Parathyroid adenoma (tissue), 2 donors: ENCODE data around the gene BIK.

ENCODE experiments used
- H2AFZ ChIP-seq: fragments of 300-600 bp; sonication (generic); one replicate; pipeline ENCODE4 v1.7.0; 2017; ENCODE audit warnings: antibody characterized with exemption, mild to moderate bottlenecking
- H3K27ac ChIP-seq: fragments of 300-600 bp; sonication (generic); one replicate; pipeline ENCODE4 v1.7.0; 2017
- H3K27me3 ChIP-seq: fragments of 300-600 bp; sonication (generic); one replicate; pipeline ENCODE4 v1.7.0; 2017; ENCODE audit warnings: low read length; ENCODE audit not compliant: control insufficient read depth, insufficient read depth
- H3K36me3 ChIP-seq: fragments of 300-600 bp; sonication (generic); one replicate; pipeline ENCODE4 v1.7.0; 2017; ENCODE audit warnings: low read length; ENCODE audit not compliant: control insufficient read depth, insufficient read depth
- H3K4me1 ChIP-seq: fragments of 300-600 bp; sonication (generic); one replicate; pipeline ENCODE4 v1.7.0; 2017; ENCODE audit warnings: control low read depth
- H3K4me2 ChIP-seq: fragments of 300-600 bp; sonication (generic); one replicate; pipeline ENCODE4 v1.7.0; 2017; ENCODE audit warnings: low read length
- H3K4me3 ChIP-seq: fragments of 300-600 bp; sonication (generic); one replicate; pipeline ENCODE4 v1.7.0; 2017; ENCODE audit warnings: low read depth, low read length
- H3K79me2 ChIP-seq: fragments of 300-600 bp; sonication (generic); one replicate; pipeline ENCODE4 v1.7.0; 2017; ENCODE audit warnings: control low read depth
- H3K9ac ChIP-seq: fragments of 300-600 bp; sonication (generic); one replicate; pipeline ENCODE4 v1.7.0; 2017; ENCODE audit warnings: mild to moderate bottlenecking
- H3K9me3 ChIP-seq: fragments of 300-600 bp; sonication (generic); one replicate; pipeline ENCODE4 v1.7.0; 2017; ENCODE audit warnings: low read length; ENCODE audit not compliant: control insufficient read depth
- CTCF ChIP-seq: fragments of 300-600 bp; sonication (generic); IDR thresholded peaks from one replicate; pipeline ENCODE4 v1.7.0; 2017; ENCODE audit warnings: antibody characterized with exemption, mild to moderate bottlenecking
- donor health status: primary hyperparathyroidism.

BIK gene

GRCh38 chr22:43167001-43167589 lies 56.5 kb downstream of the BIK start:
- H2AFZ ChIP-seq: no peak overlapping the region
- no peaks in the 10 kb centered on the region for H3K9me3 ChIP-seq
- H3K79me2 ChIP-seq: no peaks in the 10 kb centered on the region
- no peak overlapping the region for H3K9ac ChIP-seq
- TF ChIP-seq CTCF: no peak
- no peak overlapping the region for H3K27ac ChIP-seq
- H3K36me3 ChIP-seq: no peaks in the 10 kb centered on the region
- H3K27me3 ChIP-seq: no peaks in the 10 kb centered on the region
- no peak overlapping the region for H3K4me3 ChIP-seq
- no peak overlapping the region for H3K4me2 ChIP-seq
- no peaks in the 10 kb centered on the region for H3K4me1 ChIP-seq

GRCh38 chr22:43168471-43169309 lies 58.1 kb downstream of the BIK start:
- Histone ChIP-seq H2AFZ (no peak overlapping the region), H3K4me1 (no peaks in the 10 kb centered on the region), H3K9ac (no peak overlapping the region), H3K9me3 (no peaks in the 10 kb centered on the region), H3K79me2 (no peaks in the 10 kb centered on the region), H3K4me2 (no peak overlapping the region), H3K27ac (no peak overlapping the region), H3K36me3 (no peaks in the 10 kb centered on the region), H3K27me3 (no peaks in the 10 kb centered on the region), H3K4me3 (no peak overlapping the region)
- no peak for TF ChIP-seq CTCF

DNA sequence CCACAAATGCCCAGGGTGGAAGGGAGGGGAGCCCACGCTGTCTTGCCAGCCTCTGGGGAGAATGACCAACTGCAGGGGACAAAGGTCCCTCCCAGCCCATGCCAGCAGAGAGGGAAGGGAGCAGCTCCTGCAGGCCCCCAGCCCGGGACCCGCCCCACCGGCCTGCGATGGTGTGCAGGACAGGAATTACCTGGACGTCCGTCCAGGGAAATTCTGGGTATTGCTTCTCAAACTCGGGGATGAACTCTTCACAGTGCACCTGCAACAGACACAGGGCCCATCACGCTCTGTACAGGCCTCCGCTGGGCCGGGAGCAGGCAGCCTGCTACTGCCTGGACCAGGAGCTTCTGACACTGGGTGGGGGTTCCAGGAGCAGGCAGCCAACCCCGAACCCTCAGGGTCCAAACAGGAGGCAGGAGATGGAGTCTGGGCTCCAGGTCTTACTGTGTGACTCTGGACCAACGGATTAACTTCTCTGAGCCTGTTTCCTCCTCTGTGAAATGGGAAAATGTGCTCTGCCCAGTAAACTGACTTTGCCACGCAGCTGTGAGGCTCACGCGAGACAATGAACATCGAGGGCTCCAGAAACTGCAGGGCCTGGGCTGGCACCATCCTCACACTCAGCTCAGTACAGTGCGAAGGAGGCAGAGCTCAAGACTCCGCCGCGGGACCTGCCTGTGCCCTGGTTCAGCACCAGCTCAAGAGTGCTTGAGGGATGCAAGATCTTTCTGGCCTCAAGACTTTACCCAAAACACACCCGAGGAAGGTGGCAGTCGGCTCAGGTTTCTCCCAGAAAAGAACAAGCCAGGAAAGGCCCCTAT lies 59.0 kb downstream of the BIK start:
- Histone ChIP-seq H3K4me2 (no peak overlapping the region), H3K79me2 (no peaks in the 10 kb centered on the region), H3K27ac (no peak overlapping the region), H3K36me3 (no peaks in the 10 kb centered on the region), H3K9me3 (no peaks in the 10 kb centered on the region), H3K27me3 (no peaks in the 10 kb centered on the region), H3K4me3 (no peak overlapping the region), H2AFZ (no peak overlapping the region), H3K4me1 (no peaks in the 10 kb centered on the region), H3K9ac (no peak overlapping the region)
- no peak for TF ChIP-seq CTCF

DNA sequence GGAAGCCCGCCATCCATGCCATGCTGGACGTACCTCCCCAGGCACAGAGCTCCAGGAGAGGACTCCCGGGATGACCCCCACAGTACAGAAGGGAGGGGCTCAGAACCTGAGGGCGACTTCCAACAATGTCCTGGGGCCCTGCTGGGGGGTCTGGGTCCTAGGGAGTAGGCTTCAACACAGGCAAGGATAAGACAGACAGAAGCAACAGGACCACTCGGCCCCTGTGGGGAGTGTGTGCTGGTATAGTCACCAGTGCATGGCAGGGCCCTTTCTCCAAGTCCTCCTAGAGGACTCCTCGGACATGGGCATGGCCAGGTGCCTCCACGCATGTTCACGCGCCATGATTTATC lies 59.6 kb downstream of the BIK start:
- H3K4me2 ChIP-seq: no peak overlapping the region
- no peaks in the 10 kb centered on the region for H3K27me3 ChIP-seq
- H3K79me2 ChIP-seq: no peaks in the 10 kb centered on the region
- no peaks in the 10 kb centered on the region for H3K4me1 ChIP-seq
- H3K9ac ChIP-seq: no peak overlapping the region
- no peak for TF ChIP-seq CTCF
- H3K27ac ChIP-seq: no peak overlapping the region
- H3K4me3 ChIP-seq: no peak overlapping the region
- no peaks in the 10 kb centered on the region for H3K9me3 ChIP-seq
- no peak overlapping the region for H2AFZ ChIP-seq
- no peaks in the 10 kb centered on the region for H3K36me3 ChIP-seq
